ENCODE data around the gene CD2AP.
"Not testable (repeated sequence)": the region's sequence is repeated elsewhere in the genome, so short reads cannot be mapped to it uniquely, and the experiment has no call there.

The CD2AP gene

GRCh38 chr6:47634210-47635047 lies 156.8 kb downstream of the CD2AP start:
- DNase-seq (ENCODE audit: low read depth), result no peak

- DNase-seq (ENCODE audit: low read depth), result no peak
These were observed 169.1 kb downstream of the CD2AP start for GRCh38 chr6:47646689-47647088.

GRCh38 chr6:47647188-47647587 lies 169.6 kb downstream of the CD2AP start:
- DNase-seq (ENCODE audit: low read depth), result no peak

GRCh38 chr6:47647626-47648025 lies 170.0 kb downstream of the CD2AP start:
- DNase-seq (ENCODE audit: low read depth), result not testable (repeated sequence)

GRCh38 chr6:47648031-47648430 lies 170.4 kb downstream of the CD2AP start:
- no peak for DNase-seq (ENCODE audit: low read depth)

GRCh38 chr6:47650553-47651432 lies 173.2 kb downstream of the CD2AP start:
- DNase-seq (ENCODE audit: low read depth), result no peak

GRCh38 chr6:47651505-47651944 lies 173.9 kb downstream of the CD2AP start:
- DNase-seq (ENCODE audit: low read depth), result no peak

GRCh38 chr6:47653706-47654105 lies 176.1 kb downstream of the CD2AP start:
- DNase-seq (ENCODE audit: low read depth), result no peak

- no peak for DNase-seq (ENCODE audit: low read depth)
These were observed 176.7 kb downstream of the CD2AP start for GRCh38 chr6:47654255-47654654.

GRCh38 chr6:47655719-47656595 lies 178.4 kb downstream of the CD2AP start:
- no peak for DNase-seq (ENCODE audit: low read depth)

GRCh38 chr6:47661960-47662359 lies 184.4 kb downstream of the CD2AP start:
- DNase-seq (ENCODE audit: low read depth), result no peak

- DNase-seq (ENCODE audit: low read depth), result no peak
These were observed 186.1 kb downstream of the CD2AP start for GRCh38 chr6:47663462-47664216.

GRCh38 chr6:47665112-47665511 lies 187.5 kb downstream of the CD2AP start:
- no peak for DNase-seq (ENCODE audit: low read depth)

GRCh38 chr6:47669684-47670513 lies 192.3 kb downstream of the CD2AP start:
- DNase-seq (ENCODE audit: low read depth), result no peak

GRCh38 chr6:47670851-47671250 lies 193.3 kb downstream of the CD2AP start:
- no peak for DNase-seq (ENCODE audit: low read depth)

GRCh38 chr6:47671777-47672176 lies 194.2 kb downstream of the CD2AP start:
- DNase-seq (ENCODE audit: low read depth), result no peak

GRCh38 chr6:47672816-47673215 lies 195.2 kb downstream of the CD2AP start:
- no peak for DNase-seq (ENCODE audit: low read depth)

- no peak for DNase-seq (ENCODE audit: low read depth)
These were observed 197.1 kb downstream of the CD2AP start for GRCh38 chr6:47674673-47675072.

All from activated T-cell treated with anti-CD3 and anti-CD28 coated beads for 1 hour (primary cell).